ENCODE measurements around the gene ECE2. TPM values are rescaled to one million over a fixed set of nuclear protein-coding genes. Genes with fewer than 3 reads are reported as not detected.

Gene ECE2
- not detected for polyA plus RNA-seq (ENCODE audit: insufficient read length)

DNA sequence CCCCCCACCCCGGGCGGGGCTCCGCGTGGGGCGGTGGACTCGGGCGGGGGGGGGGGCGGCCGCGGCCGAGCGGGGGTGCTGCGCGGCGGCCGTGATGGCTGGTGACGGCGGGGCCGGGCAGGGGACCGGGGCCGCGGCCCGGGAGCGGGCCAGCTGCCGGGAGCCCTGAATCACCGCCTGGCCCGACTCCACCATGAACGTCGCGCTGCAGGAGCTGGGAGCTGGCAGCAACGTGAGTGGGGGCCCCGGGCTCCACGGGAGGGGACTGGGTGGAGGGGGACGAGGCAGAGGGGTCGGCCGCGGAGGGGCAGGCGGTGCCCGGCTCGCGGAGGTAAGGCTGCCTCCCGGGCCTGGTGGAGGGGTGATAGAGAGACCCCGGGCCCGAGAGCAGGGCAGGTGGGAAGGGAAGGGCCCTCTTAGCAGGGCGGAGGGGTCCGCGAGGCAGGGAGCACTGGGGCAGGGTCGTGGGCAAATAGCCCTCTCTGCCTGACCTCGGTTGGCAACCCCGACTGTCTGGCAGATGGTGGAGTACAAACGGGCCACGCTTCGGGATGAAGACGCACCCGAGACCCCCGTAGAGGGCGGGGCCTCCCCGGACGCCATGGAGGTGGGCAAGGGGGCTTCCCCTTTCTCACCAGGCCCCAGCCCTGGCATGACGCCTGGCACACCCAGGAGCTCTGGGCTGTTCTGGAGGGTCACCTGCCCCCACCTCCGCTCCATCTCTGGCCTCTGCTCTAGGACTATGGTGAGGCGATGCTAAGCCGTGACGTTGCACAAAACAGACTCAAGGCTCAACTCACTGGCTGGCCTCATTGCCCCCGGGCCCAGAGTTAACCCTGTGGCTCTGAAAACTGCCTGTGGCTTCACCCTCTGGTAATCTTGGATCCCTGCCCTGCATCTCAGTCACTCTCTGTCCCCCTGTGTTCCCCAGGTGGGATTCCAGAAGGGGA, at the start of gene ECE2:
TSS of gene ECE2 (plus strand) at position 62 of the 950 bp plus-strand sequence. CDS start at position 194, 132 bp downstream.
- DNase-seq (ENCODE audit: low read depth): no peak

DNA sequence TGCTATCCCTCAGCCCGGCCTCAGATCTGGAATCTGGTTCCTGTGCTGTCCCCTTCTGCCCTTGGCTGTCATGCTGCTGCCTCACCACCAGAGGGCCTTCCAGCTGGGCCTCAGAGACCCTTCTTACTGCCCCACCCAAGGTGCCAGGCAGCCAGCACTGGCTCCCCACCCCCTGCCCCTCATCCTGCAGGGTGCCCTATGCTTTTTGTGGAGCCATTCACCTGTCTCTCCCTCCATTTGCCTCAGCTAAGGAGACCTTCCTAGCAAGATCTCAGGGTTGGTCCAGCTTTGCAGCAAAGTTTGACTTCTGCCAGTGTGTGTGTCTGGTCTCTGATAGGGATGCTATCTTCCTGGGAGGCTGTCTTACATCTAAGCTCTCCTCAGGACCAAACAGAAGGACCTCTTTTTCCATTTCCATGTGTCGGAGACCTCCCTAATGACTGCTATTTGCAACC, 48.3 kb upstream of the ECE2 start:
- no peak for DNase-seq (ENCODE audit: low read depth)

DNA sequence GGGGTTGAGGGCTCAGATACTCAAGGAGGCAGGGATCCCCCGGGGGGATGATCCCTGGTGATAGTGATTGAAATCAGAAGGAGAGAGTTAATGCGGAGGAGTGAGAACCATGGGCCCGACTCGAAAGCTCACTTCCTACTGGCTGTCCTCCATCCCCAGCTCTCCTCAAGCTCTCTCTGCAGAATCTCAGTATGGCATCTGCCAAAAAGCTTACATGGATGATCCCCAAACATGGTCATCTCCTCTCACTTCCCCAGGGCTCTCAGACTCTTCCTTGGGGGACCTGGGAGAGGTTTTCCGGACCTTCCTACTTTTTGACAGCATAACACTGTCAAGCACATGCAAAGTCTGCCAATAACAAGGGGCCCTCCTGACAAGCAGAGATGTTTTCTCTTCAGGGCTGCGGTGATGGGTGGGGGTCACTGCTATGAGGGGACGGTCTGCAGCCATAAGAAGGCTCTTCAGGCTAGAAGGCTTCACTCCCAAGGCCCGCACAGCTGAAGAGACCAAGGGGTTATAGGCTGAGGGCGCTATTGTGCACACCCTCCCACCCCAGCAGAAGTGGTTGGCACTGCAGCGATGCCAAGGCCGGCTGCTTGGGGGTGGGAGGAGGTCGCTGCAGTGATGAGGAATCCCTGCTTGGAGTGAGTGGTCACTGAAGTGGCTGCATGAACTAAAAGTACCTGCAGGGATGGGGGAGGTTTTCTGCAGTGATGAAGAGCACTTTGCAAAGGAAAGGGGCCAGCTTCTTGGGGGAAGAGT, 47.3 kb upstream of the ECE2 start:
- no peak for DNase-seq (ENCODE audit: low read depth)

DNA sequence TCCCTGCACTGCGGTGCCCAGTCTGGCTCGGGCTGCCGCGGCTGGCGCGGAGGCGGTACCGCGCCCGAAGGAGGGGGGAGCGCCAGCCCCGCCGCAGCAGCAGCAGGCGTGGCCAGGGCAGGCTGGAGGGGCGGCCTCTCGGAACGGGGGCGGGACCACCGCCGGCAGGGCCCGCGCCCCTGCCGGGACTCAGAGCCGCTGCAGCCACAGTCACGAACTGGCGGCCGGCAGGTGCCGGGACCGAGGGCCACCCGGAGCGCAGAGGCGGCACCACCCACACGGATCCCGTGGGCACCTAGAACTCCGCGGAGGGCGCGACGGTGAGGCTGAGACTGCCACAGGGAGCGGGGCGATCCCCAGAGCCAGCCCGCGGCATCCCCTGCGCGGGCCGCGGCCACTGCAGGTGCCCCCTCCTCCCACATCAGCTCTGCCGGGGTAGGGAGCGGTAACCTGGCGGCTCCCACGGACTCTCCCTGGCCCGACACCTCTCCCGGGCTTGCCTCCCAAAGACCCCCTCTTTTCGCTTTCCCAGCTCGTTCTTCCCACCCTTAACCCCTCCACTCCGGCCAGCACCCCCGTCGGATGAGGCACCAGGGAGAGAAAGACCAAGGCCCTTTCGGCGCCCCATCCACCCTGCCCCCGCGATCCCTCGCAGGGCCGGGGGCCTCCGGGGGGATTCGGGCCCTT, 46.3 kb upstream of the ECE2 start, which contains the start of gene VWA5B2:
TSS of gene VWA5B2 (plus strand) at position 192 of the 687 bp plus-strand sequence. CDS start 944 bp downstream, outside the sequence.
- no peak for DNase-seq (ENCODE audit: low read depth)

DNA sequence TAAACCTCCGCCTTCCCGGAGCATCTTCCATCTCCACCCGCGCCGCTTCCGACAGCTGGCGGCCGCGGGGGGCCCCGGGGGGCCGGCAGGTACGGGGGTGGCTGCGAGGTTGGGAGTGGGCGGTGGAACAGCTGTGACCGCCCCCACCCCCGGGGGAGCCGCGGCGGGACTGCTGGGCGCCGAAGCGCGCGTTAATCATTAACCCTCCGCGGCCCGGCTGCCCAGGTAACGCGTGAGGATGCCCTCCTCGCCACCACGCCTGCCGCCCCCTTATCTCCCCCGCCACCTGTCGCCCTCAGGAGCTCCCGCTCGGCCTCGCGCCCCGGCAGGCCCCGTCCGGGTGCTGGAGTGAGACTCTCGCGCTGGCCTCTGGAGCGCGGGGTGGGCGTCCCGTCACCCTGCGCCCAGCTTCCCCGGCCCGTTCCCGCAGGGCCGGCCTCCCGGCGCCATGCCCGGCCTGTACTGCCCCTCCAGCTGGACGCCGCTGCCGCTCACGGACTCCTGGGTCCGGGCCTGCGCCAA, 45.7 kb upstream of the ECE2 start:
- DNase-seq (ENCODE audit: low read depth): no peak

DNA sequence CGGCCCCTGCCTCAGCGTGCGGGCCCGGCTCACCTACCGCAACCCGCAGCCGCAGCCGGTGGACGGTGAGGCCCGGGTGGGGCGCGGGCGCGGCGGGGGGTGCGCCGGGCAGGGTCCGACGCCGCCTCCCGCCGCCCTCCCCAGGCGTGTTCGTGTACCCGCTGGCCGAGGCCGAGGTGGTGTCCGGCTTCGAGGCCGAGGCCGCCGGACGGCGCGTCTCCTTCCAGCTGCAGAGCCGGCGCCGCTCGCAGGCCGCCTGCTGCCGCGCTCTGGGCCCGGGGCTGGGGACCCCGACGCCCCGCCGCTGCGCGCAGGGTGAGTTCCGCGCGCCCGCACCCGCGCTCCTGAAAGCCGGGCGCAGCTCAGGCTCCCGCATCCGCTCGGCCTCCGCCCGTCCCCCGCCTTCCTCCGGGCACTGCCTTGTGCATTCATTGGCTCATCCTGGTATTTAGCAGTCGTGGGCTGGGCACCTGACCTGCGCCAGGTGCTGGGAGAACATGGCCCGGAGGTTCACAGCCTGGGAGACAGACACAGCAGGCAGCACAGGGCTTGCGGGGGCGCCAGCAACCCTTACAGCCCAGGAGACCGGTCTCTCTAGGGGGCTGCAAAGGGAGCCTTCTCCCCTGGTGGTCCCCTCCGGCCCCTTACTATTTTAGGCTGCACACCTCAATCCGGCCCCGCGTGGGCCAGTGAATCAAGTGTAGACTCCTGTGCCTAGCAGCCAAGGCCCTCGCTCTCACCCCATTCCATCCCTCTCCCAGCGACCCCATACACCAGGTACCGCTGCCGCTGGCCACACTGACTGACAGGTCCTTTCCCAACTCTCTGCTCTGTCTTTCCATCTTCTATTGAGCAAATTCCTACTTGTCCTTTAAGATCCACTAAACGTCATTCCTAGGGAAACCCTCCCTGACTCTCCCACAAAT, 45.0 kb upstream of the ECE2 start:
- no peak for DNase-seq (ENCODE audit: low read depth)

DNA sequence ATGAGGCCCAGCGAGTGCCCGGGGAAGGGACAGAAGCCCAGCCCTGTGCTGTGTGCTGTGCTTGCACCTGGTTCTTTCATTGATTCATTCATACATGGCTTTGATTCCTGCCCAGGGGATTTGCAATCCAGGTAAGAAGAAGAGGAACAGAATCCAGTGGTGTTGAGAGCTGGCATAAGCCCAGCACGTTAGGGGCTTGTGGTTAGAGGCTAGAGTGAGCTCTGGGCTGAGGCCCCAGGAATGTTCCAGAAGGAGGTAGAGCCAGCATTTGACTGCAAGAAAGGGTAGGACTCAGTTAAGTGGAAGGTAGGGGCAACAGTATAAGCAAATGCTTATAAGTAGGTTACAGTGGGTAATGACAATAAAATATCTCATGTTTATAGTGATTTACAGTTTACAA, 44.2 kb upstream of the ECE2 start:
- no peak for DNase-seq (ENCODE audit: low read depth)

DNA sequence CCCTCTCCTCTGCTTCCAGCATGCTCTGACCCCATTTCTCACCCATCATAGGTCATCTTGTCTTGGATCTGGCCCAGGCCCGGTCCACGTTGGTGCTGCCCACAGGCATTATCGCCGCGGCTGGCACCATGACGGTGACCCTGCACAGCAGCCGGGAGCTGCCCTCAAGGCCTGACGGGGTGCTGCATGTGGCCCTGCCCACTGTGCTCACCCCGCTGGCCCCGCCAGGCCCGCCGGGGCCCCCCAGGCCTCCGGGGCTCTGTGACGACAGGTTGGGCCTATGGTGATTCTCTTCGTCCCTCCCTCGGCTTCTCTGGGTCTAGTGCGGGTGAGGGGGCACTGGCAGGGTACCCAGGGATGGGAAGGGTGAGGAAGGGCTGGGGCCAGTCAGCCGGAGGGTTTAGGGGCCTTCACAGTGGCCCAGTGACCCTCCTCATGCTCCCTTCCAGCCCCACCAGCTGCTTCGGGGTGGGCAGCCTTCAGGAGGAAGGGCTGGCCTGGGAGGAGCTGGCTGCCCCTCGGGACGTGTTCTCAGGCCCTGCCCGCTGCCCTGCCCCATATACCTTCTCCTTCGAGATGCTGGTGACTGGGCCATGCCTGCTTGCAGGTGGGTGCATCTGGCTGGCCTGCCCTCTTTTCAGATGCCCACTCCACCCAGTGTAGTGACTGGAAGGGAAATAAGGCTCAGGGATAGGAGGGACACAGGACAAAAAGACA, 42.5 kb upstream of the ECE2 start:
- DNase-seq (ENCODE audit: low read depth): no peak

DNA sequence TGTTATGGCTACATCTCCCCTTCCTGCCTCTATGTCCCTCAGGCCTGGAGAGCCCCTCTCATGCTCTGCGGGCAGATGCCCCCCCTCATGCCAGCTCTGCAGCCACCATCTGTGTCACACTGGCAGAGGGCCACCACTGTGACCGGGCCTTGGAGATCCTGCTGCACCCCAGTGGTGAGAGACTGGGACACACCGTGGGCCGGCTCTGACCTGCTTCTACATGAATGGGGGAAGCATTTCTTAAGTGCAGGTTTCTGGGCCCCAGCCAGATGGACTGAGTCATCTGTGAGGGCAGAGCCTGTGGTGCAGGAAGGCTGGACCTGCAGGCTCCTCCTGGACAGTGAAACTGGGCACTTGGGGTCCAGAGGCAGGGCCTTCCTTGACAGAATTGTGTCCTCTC, 41.6 kb upstream of the ECE2 start:
- DNase-seq (ENCODE audit: low read depth): no peak

DNA sequence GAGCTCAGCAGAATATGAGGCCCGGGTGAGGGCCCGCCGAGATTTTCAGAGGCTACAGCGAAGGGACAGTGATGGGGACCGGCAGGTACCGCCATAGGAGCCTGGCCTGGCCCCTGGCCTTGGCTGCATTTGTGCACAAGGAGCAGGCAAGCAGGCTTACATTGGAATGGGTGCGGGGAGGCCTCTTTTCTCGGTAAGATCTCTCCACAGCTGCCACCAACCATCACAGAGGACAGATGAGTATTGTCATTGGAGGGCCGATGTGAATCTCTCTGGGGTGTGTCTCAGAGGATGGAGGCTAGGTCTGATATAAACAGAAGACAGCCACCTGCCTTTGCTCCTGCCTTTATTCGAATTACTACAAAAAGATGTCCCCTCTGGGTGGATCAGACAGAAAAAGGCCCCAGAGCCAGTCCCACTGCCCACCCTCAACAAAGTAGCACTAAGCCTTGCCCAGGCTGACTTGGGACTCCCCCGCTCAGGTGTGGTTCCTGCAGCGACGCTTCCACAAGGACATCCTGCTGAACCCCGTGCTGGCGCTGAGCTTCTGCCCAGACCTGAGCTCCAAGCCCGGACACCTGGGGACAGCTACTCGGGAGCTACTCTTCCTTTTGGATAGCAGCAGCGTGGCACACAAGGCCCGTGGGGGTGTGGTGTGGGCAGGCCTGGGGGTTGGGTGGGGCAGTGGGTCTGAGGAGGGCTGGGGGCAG, 41.0 kb upstream of the ECE2 start:
- no peak for DNase-seq (ENCODE audit: low read depth)

DNA sequence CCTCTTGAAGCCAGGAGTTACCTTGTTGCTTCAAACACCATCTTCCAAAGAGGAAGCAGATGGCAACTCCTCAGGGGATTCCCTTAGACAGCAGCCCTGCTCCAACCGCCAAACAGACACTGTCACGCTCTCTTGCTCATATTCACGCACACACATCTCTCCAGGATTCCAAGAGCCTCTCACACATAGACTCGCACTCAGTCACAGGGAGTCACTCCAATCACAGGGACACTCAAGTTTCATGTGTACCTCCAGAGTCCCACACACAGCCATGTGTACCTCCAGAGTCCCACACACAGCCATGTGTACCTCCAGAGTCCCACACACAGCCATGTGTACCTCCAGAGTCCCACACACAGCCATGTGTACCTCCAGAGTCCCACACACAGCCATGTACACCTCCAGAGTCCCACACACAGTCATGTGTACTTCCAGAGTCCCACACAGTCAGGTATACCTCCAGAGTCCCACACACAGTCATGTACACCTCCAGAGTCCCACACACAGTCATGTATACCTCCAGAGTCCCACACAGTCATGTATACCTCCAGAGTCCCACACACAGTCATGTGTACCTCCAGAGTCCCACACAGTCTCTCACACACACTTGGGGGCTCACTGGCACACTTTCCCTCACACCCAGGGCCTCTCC, 40.3 kb upstream of the ECE2 start:
- DNase-seq (ENCODE audit: low read depth): no peak

DNA sequence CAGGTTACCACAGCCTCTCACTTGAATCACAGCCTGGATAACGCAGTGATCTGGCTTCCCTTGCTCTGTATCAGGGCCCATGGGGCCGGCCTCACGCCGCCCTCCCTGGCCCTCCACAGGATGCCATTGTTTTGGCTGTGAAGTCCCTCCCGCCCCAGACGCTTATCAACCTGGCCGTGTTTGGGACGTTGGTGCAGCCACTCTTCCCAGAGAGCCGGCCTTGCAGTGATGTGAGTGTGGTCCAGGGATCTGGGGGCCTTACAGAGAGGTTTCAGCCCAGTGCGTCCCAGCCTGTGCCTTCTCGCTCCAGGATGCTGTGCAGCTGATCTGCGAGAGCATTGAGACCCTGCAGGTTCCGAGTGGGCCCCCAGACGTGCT, 39.8 kb upstream of the ECE2 start:
- no peak for DNase-seq (ENCODE audit: low read depth)

DNA sequence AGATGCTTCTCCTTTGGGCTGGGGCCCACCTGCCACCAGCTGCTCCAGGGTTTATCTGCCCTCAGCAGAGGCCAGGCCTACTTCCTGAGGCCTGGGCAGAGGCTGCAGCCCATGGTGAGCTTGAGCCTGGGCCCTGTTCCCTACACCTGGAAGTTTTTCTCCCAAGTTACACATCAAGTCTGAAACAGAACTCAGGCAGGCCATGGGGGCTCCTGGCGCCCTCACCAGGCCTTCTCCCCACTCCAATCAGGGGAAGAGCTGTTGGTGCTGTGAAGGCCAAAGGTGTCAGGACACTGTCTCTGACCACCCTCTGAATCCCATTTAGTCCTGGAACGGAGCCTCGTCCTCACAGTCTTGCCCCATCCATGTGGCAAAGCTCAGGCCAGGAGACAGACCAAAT, 39.2 kb upstream of the ECE2 start:
- no peak for DNase-seq (ENCODE audit: low read depth)

DNA sequence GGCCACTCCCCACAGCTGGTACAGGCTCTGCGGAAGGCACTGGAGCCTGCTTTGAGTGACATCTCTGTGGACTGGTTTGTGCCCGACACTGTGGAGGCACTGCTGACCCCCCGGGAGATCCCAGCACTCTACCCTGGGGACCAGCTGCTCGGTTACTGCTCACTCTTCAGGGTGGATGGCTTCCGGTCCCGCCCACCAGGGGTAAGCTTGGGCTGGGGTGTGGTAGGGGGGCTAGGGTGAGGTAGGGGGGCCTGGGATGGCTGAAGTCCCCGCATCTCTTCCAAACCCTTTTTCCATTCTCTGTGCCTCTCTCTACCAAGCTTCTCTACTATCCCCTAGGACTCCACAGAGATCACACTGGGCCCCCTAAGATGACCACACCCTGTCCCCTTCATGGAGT, 38.6 kb upstream of the ECE2 start:
- DNase-seq (ENCODE audit: low read depth): no peak

DNA sequence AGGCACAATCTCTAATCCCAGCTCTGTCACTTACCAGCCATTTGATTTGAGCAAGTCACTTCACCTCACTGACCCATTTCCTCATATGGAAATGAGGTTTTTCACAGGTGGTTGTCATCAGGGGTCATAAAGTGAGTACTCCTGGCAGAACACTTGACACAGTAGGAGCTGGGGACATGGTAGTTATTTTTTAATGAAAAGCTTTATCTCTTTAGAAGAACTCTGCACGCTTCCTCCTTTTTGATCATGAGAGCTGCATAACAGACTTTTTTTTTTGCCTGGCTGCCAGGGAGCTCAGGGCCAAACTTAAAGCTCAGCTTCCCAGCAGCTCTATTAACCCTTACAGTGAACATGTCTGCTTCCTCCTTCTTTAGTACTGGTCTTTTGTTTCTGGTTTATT, 38.0 kb upstream of the ECE2 start:
- DNase-seq (ENCODE audit: low read depth): no peak

DNA sequence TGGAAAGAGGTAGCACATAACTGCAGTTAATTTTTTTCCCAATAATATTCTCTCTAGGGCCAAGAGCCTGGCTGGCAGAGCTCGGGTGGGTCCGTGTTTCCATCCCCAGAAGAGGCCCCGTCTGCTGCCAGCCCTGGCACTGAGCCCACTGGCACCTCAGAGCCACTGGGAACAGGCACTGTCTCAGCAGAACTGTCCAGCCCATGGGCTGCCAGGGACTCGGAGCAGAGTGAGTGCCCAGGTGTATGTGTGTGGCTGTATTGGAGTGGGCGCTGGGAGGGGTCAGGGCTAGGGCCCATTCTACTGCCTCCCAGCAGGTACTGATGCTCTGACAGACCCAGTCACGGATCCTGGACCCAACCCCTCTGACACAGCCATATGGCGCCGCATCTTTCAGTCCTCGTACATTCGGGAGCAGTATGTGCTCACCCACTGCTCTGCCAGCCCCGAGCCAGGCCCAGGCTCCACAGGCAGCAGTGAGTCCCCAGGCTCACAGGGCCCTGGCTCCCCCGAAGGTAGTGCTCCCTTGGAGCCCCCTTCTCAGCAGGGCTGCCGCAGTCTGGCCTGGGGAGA, 37.5 kb upstream of the ECE2 start:
- no peak for DNase-seq (ENCODE audit: low read depth)

DNA sequence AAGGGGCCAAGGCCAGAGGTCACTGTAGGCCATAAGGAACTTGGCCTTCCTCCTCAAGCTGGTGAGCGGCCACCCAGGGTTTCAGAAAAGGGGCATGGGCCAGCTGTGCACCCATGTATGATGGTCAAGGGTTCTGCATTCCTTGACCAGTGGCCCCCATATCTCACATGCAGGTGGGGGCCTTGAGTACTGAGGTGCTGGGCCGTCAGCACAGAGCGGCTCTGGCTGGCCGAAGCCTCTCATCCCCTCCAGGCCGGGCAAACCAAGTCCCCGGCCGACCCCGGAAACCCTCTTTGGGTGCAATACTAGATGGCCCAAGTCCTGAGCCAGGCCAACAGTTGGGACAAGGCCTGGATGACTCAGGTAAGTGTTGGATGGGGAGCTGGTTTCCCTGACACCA, 36.6 kb upstream of the ECE2 start:
- no peak for DNase-seq (ENCODE audit: low read depth)

DNA sequence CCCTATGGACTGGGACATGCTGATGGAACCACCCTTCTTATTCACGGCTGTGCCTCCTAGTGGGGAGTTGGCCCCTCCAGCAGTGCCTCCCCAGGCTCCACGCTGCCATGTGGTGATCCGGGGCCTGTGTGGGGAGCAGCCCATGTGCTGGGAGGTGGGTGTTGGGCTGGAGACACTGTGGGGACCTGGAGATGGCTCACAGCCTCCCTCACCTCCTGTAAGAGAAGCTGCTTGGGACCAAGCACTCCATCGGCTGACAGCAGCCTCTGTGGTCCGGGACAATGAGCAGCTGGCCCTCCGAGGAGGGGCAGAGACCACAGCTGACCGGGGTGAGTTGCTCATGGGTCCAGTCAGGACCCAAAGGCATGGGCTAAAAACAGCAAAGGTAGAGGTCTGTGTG, 36.1 kb upstream of the ECE2 start:
- no peak for DNase-seq (ENCODE audit: low read depth)
